Endothelial cell of umbilical vein (primary cell): Measurements from ENCODE around the gene OXTR. TPM values are rescaled to one million over a fixed set of nuclear protein-coding genes. Genes with fewer than 3 reads are reported as not detected.

Source experiments
- BruUV-seq: library from RNA; stranded (reverse); fragments of 400-500 nt; replicated peaks from 2 replicates; lab custom pipeline; 2021; lab: Mats Ljungman, UMichigan
- CTCF ChIA-PET: fragments of 300-600, 350-600 bp; sonication (Branson Sonifier 250); formaldehyde crosslinking; loops from one replicate; lab custom pipeline; 2021; ENCODE audit warnings: antibody characterized with exemption, inconsistent platforms; lab: Charles Lee
- POLR2A ChIA-PET: fragments of 300-600, 350-600 bp; sonication (Branson Sonifier 250); formaldehyde crosslinking; loops from one replicate; lab custom pipeline; 2021; ENCODE audit warnings: antibody characterized with exemption, inconsistent platforms; lab: Charles Lee
- DNase-seq: peaks from one replicate; pipeline ENCODE4 v3.0.0-alpha.2; 2011; ENCODE audit warnings: low read depth, low spot score
- FAIRE-seq: peaks from 2 replicates; lab custom pipeline; 2011; peaks lifted over from hg19 to GRCh38; lab: Jason Lieb, UNC
- H2AFZ ChIP-seq: 2 replicates; pipeline ENCODE4 v1.6.0; 2012; ENCODE audit warnings: low read depth, low read length, control low read depth, inconsistent platforms
- H3K27ac ChIP-seq: 2 replicates; pipeline ENCODE4 v1.5.1; 2011; ENCODE audit warnings: low read depth, mild to moderate bottlenecking, control low read depth, low read length, moderate library complexity; ENCODE audit not compliant: insufficient read depth
- H3K27me3 ChIP-seq, 2 experiments: 2 replicates each; pipeline versions ENCODE4 v1.6.0 to v1.6.1; 2011; ENCODE audit warnings: low read length in 2 of 2, mixed read lengths in 1 of 2; ENCODE audit not compliant: control insufficient read depth in 2 of 2, insufficient read depth in 2 of 2
- H3K36me3 ChIP-seq, 2 experiments: 2 replicates in 1 of 2; 3 replicates in 1 of 2; pipeline ENCODE4 v1.5.1; 2011; ENCODE audit warnings: low read length in 2 of 2, mild to moderate bottlenecking in 1 of 2, moderate library complexity in 1 of 2; ENCODE audit not compliant: control insufficient read depth in 2 of 2, insufficient read depth in 2 of 2; ENCODE audit errors: extremely low read depth in 1 of 2
- H3K4me1 ChIP-seq: 3 replicates; pipeline ENCODE4 v1.5.1; 2011; ENCODE audit warnings: mild to moderate bottlenecking, low read length; ENCODE audit not compliant: control insufficient read depth, insufficient read depth; ENCODE audit errors: extremely low read depth
- H3K4me2 ChIP-seq: 2 replicates; pipeline ENCODE4 v1.6.1; 2011; ENCODE audit warnings: low read length, control low read depth, mixed read lengths; ENCODE audit not compliant: insufficient read depth
- H3K4me3 ChIP-seq, 3 experiments: fragments of 200-600 bp in 1 of 3; sonication (generic), shearing (Covaris generic) in 1 of 3; replicated peaks in 1 of 3; 2 replicates each; pipeline ENCODE4 v1.5.1; 2011 to 2016; ENCODE audit warnings: control low read depth in 3 of 3, low read length in 3 of 3, mild to moderate bottlenecking in 2 of 3, inconsistent platforms in 1 of 3, low read depth in 1 of 3, moderate library complexity in 1 of 3; ENCODE audit not compliant: insufficient read depth in 1 of 3
- H3K79me2 ChIP-seq: 2 replicates; pipeline ENCODE4 v1.6.0; 2012; ENCODE audit warnings: low read length, inconsistent platforms; ENCODE audit not compliant: control insufficient read depth, insufficient read depth
- H3K9ac ChIP-seq: replicated peaks from 2 replicates; pipeline ENCODE3; 2011; ENCODE audit warnings: low read length, control low read depth; ENCODE audit not compliant: insufficient read depth; ENCODE audit errors: extremely low read depth
- H3K9me1 ChIP-seq: replicated peaks from 3 replicates; pipeline ENCODE4 v1.6.0; 2011; ENCODE audit warnings: mild to moderate bottlenecking, low read length; ENCODE audit not compliant: control insufficient read depth, insufficient read depth; ENCODE audit errors: extremely low read depth
- H3K9me3 ChIP-seq: replicated peaks from 2 replicates; pipeline ENCODE4 v1.5.1; 2012; ENCODE audit warnings: low read length, inconsistent platforms; ENCODE audit not compliant: control insufficient read depth, insufficient read depth
- H4K20me1 ChIP-seq: replicated peaks from 2 replicates; pipeline ENCODE3; 2011; ENCODE audit warnings: mild to moderate bottlenecking, low read length; ENCODE audit not compliant: control insufficient read depth, insufficient read depth; ENCODE audit errors: extremely low read depth
- FOS ChIP-seq: IDR thresholded peaks from 2 replicates; pipeline ENCODE4 v1.6.1; 2011; ENCODE audit warnings: mild to moderate bottlenecking, low read length, moderate library complexity, borderline replicate concordance; ENCODE audit not compliant: insufficient read depth
- GATA2 ChIP-seq: IDR thresholded peaks from 2 replicates; pipeline ENCODE4 v1.7.0; 2011; ENCODE audit warnings: low read depth, mild to moderate bottlenecking, moderate library complexity, mixed read lengths, low read length; ENCODE audit not compliant: insufficient read length, insufficient read depth
- JUN ChIP-seq: IDR thresholded peaks from 2 replicates; pipeline ENCODE4 v1.6.1; 2011; ENCODE audit warnings: borderline replicate concordance, low read depth; ENCODE audit not compliant: insufficient read length, insufficient read depth
- MAX ChIP-seq: IDR thresholded peaks from 2 replicates; pipeline ENCODE4 v1.6.1; 2011; ENCODE audit not compliant: insufficient read depth, insufficient read length
- POLR2A ChIP-seq: IDR thresholded peaks from 2 replicates; pipeline ENCODE4 v1.6.1; 2012; ENCODE audit warnings: low read depth, mild to moderate bottlenecking, control low read depth, low read length
- POLR2AphosphoS5 ChIP-seq: IDR thresholded peaks from 2 replicates; pipeline ENCODE4 v1.6.1; 2012; ENCODE audit warnings: low read depth, mild to moderate bottlenecking, control low read depth, low read length, moderate library complexity; ENCODE audit not compliant: insufficient read depth
- dilution Hi-C: fragments of 300-500 bp; cut with MboI; formaldehyde crosslinking; loops from one replicate; pipeline ENCODE4 v1.15.0; 2019; ENCODE audit warnings: low sequenced_read_pairs; ENCODE audit not compliant: extremely low pct_ligation_motif_present
- intact Hi-C: fragments of 100-400 bp; cut with micrococcal nuclease; formaldehyde crosslinking; loops from one replicate; pipeline ENCODE4 v1.10.0; 2022
- polyA plus RNA-seq, 4 experiments: library from polyadenylated mRNA; depleted of rRNA in 3 of 4; stranded (reverse) in 3 of 4; unstranded in 1 of 4; fragments of >200 nt; gene quantifications; 2 replicates each; pipeline versions ENCODE4 v1.2.1 to v1.2.3, GENCODE V29; 2011 to 2012; ENCODE audit warnings: missing spikeins in 1 of 4
- total RNA-seq: library from RNA; stranded (reverse); gene quantifications from 2 replicates; pipeline ENCODE4 v1.2.3, GENCODE V29; 2021
- TF ChIP-seq, protein P1 (sequence below), 2 donors: IDR thresholded peaks; 1 replicate in 1 of 2; 2 replicates in 1 of 2; pipeline ENCODE4 v1.5.1; 2011; ENCODE audit warnings: low read length in 2 of 2, mild to moderate bottlenecking in 2 of 2, moderate library complexity in 2 of 2, control low read depth in 1 of 2, inconsistent platforms in 1 of 2, low read depth in 1 of 2; ENCODE audit not compliant: insufficient read depth in 1 of 2; ENCODE audit errors: extremely low read depth in 1 of 2

The OXTR gene
- total and polyA plus RNA-seq, 2 donors (not counting 3 experiments of a cell fraction or from before 2014, with no cell fraction given), result 0.12 to 0.40 TPM

- intact Hi-C loops (no loop called here), dilution Hi-C loops (no loop called here)
- Histone ChIP-seq H3K9me3 (no peaks in the 10 kb centered on the region), H3K4me3 (no peak overlapping the region), H3K27ac (no peak overlapping the region), H2AFZ (no peak overlapping the region), H3K9ac (no peak overlapping the region), H3K4me1 (no peaks in the 10 kb centered on the region), H3K79me2 (no peaks in the 10 kb centered on the region), H3K9me1 (no peaks in the 10 kb centered on the region), H3K4me2 (no peak overlapping the region), H4K20me1 (no peaks in the 10 kb centered on the region), H3K36me3 (no peaks in the 10 kb centered on the region), H3K27me3 (no peaks in the 10 kb centered on the region)
- FAIRE-seq (no peak), DNase-seq (no peak)
- TF ChIP-seq POLR2AphosphoS5 (no peak), JUN (no peak), GATA2 (no peak), POLR2A (no peak), MAX (no peak), FOS (no peak)
- TF ChIP-seq, protein P1, sequence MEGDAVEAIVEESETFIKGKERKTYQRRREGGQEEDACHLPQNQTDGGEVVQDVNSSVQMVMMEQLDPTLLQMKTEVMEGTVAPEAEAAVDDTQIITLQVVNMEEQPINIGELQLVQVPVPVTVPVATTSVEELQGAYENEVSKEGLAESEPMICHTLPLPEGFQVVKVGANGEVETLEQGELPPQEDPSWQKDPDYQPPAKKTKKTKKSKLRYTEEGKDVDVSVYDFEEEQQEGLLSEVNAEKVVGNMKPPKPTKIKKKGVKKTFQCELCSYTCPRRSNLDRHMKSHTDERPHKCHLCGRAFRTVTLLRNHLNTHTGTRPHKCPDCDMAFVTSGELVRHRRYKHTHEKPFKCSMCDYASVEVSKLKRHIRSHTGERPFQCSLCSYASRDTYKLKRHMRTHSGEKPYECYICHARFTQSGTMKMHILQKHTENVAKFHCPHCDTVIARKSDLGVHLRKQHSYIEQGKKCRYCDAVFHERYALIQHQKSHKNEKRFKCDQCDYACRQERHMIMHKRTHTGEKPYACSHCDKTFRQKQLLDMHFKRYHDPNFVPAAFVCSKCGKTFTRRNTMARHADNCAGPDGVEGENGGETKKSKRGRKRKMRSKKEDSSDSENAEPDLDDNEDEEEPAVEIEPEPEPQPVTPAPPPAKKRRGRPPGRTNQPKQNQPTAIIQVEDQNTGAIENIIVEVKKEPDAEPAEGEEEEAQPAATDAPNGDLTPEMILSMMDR (IDR thresholded peaks at IDR 0.05; ENCODE audit: extremely low read depth in 1 of 2, insufficient read depth in 1 of 2, low read depth in 1 of 2, low read length in 2 of 2), result no peak
- BruUV-seq, result no TSS peak
- ChIA-PET POLR2A (no interaction called here), CTCF (interaction anchor here (1.5 kb wide), 1 partner anchor 23 kb away, joined by 3 read pairs; the partner anchor contains the start of gene OXTR)
Observed at GRCh38 chr3:8746780-8747345, 22.6 kb downstream of the OXTR start.
